IPS-11a (cell line): ENCODE data around the gene RGMA.

ENCODE experiments used
- H3K4me3 ChIP-seq: one replicate; pipeline ENCODE4 v1.5.1; 2013; ENCODE audit warnings: low read depth, low read length, control low read depth

Gene RGMA

GRCh38 chr15:93020976-93021772 lies 67.8 kb downstream of the RGMA start:
- no peak overlapping the region for H3K4me3 ChIP-seq

DNA sequence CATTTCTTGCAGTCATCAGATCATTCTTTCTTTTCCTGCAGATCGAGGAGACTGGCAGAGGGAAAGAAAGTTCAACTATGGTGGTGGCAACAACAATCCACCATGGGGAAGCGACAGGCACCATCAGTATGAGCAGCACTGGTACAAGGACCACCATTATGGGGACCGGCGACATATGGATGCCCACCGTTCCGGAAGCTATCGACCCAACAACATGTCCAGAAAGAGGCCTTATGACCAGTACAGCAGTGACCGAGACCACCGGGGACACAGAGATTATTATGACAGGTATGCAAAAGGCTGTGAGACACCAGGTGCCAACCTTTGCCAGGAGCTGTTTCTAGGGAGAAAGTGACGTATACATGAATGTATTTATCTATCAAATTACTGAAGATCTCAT lies 69.0 kb downstream of the RGMA start:
- H3K4me3 ChIP-seq, result no peak overlapping the region

GRCh38 chr15:93019090-93019489 lies 69.9 kb downstream of the RGMA start:
- H3K4me3 ChIP-seq, result no peak overlapping the region

DNA sequence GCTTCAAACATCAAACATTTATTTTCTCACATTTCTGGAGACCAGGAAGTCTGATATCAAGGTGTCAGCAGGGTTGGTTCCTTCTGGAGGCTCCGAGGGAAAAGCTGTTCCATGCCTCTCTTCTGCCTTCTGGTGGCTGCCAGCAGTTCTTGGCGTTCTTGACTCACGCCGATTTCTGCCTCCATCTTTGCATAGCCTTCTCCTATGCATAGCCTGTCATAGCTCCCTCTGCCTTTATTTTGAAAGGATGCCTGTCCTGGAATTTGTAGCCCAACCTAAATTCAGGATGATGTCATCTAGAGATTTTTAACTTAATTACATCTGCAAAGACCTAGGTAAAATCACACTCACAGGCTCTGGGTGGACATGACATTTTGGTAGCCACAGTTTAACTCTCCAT lies 70.4 kb downstream of the RGMA start:
- H3K4me3 ChIP-seq, result no peak overlapping the region

DNA sequence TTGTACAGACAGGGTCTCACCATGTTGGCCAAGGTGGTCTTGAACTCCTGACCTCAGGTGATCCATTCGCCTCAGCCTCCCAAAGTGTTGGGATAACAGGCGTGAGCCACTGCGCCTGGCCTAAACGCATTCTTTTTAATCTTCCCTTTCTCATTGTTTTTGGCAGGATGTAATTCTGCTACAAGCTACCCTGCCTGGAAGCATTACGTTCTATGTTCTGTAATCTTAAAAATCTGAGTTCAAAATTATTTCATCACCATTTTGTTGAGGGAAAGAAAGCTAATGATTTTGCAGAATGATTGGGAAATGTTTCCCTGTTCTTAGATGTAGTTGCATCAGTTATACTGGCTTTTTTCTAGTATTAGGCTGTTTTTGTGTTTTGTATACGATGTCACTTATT lies 71.5 kb downstream of the RGMA start:
- H3K4me3 ChIP-seq, result no peak overlapping the region

- no peak overlapping the region for H3K4me3 ChIP-seq
Observed at GRCh38 chr15:93012786-93013185, 76.2 kb downstream of the RGMA start.

DNA sequence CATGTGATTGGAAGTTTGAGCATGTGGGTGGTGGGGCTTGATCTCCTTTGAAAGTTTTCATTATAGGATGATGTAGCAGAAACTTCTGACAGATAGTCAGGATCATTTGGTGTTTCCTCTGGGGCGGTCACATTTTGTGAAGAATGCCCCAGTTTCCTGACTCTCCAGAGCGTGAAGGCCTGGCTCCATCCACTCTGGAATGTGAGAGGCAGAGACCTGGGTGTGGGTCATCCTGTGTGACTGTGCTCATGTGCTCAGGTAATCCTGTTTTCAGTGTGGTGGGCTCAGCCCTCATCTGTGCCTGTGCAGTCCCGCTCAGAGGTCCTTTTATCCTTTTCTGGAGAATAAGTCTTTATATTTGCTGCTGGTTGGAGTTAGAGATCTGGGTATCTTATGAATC lies 81.0 kb downstream of the RGMA start:
- H3K4me3 ChIP-seq, result no peak overlapping the region

DNA sequence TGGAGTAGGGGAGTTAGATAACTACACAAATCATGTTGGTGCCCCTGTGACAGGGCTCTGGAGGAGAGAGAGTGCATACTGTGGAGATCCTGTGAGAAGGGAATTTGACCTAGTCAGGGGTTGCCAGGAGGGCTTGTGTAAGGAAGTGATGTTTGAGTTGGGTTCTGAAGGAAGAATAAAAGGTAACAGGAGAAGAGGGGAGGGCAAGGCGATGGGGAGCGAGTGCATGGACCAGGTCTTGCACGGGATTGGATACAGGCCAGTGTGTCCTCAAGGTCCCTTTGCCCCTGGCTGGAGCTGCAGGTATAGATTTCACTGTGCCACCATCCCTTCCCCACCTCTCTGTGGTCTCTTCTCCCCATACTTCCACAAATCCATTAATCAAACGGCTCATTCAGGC lies 83.9 kb downstream of the RGMA start:
- no peak overlapping the region for H3K4me3 ChIP-seq

DNA sequence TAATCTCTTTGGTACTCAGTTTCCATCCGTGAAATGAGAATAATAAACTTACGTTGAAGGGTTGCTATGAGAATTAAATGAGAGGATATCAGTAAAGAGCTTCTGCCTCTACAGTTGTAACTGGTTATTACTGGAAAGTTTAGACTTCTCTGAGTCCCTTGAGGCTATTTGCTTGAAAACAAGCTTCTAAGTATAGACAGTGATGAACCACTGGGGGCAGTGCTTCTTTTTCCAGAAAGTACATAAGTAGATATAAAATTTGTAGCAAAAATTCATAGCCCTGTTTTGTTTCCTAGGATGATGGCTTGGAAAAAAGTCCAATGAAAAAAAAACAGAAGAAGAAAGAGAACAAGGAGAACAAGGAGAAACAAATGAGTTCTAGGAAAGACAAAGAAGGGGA lies 87.1 kb downstream of the RGMA start:
- no peak overlapping the region for H3K4me3 ChIP-seq

DNA sequence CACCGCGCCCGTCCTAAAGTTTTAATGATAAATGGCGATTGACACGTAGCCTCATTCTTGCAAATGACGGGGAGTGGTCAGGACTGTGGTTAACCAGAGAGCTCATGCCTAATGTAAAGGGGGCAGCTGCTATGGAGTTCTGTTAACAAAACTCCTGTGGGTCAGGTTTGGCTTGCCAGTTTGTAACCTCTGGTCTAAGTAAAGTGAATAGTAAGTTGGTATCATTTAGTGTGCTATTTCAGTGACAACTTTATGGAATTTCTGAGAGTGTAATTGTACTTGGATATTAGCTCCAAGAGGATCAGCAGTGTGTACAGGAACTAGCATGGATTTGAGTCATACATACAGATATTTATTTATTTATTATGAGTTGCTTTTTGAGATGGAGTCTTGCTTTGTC lies 87.9 kb downstream of the RGMA start:
- H3K4me3 ChIP-seq, result no peak overlapping the region

- no peak overlapping the region for H3K4me3 ChIP-seq
Observed at GRCh38 chr15:92997821-92998220, 91.2 kb downstream of the RGMA start.

- H3K4me3 ChIP-seq, result no peak overlapping the region
Observed at GRCh38 chr15:92992720-92993119, 96.3 kb downstream of the RGMA start.

DNA sequence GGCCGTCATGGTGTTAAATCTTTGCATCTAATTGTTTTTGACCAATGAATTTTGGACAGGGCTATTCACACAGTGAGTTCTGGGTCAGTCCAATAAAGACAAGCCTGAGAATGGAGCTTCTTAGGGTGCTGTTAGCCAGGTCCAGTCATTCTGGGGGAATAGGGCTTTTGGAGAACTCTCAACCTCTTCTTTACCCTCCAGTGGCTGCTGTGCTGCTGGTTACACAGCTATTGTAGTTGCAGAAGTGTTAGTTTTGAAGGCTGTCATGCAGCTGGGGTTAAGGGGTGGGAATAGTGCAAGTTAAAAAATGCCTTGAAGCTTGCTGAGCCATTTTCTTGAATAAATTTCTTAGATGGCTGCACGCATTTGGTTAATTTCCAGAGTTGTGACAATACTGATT lies 99.0 kb downstream of the RGMA start:
- no peak overlapping the region for H3K4me3 ChIP-seq

- no peak overlapping the region for H3K4me3 ChIP-seq
Observed at GRCh38 chr15:92989470-92989869, 99.5 kb downstream of the RGMA start.
